GM12878 (cell line): ENCODE measurements around the gene NRAS.

Experiments used
- CTCF ChIP-seq, 3 experiments: IDR thresholded peaks in 2 of 3; conservative IDR thresholded peaks in 1 of 3; 2 replicates each; pipeline ENCODE4 v1.5.1; 2011; ENCODE audit warnings: low read depth in 3 of 3, low read length in 3 of 3, mild to moderate bottlenecking in 3 of 3, control low read depth in 2 of 3, moderate library complexity in 2 of 3, inconsistent platforms in 1 of 3, mixed read lengths in 1 of 3; ENCODE audit not compliant: control insufficient read depth in 2 of 3, insufficient read depth in 1 of 3; ENCODE audit errors: extremely low read depth in 1 of 3
- EP300 ChIP-seq, 2 experiments: fragments of 150-350 bp in 1 of 2; IDR thresholded peaks; 2 replicates each; pipeline ENCODE4 v1.6.1; 2011 to 2012; ENCODE audit warnings: low read depth in 2 of 2, low read length in 2 of 2, borderline replicate concordance in 1 of 2, improper control_type of control experiment in 1 of 2, inconsistent platforms in 1 of 2; ENCODE audit not compliant: control insufficient read depth in 1 of 2
- KDM1A ChIP-seq: fragments of 200-600 bp; sonication (generic); IDR thresholded peaks from 2 replicates; pipeline ENCODE4 v1.6.1; 2016; ENCODE audit warnings: borderline replicate concordance
- SPI1 ChIP-seq: IDR thresholded peaks from 2 replicates; pipeline ENCODE4 v1.6.1; 2011; ENCODE audit warnings: low read depth, mild to moderate bottlenecking, low read length, moderate library complexity, borderline replicate concordance; ENCODE audit not compliant: insufficient read depth
- TCF7 ChIP-seq: IDR thresholded peaks from 2 replicates; pipeline ENCODE4 v1.6.1; 2014; ENCODE audit warnings: antibody characterized with exemption, borderline replicate concordance
- ZNF274 ChIP-seq: IDR thresholded peaks from one replicate; pipeline ENCODE4 v1.8.0; 2011; ENCODE audit not compliant: insufficient read length, insufficient read depth

- TF ChIP-seq TCF7 = no peak
- TF ChIP-seq SPI1 = no peak
- TF ChIP-seq CTCF (IDR thresholded peaks at IDR 0.05 in 2 of 3, conservative IDR thresholded peaks at IDR 0.05 in 1 of 3; ENCODE audit: control insufficient read depth in 2 of 3, extremely low read depth in 1 of 3, insufficient read depth in 1 of 3, low read depth in 3 of 3, low read length in 3 of 3) = no peak
- no peak for TF ChIP-seq KDM1A
- no peak for TF ChIP-seq ZNF274
- no peak for TF ChIP-seq EP300 (IDR thresholded peaks at IDR 0.05; ENCODE audit: borderline replicate concordance in 1 of 2, control insufficient read depth in 1 of 2, low read depth in 2 of 2, low read length in 2 of 2)
Observed at GRCh38 chr1:114750780-114751179, 34.2 kb upstream of the NRAS start.
